Hepatocyte (in vitro differentiated cells): ENCODE measurements around the gene NCF4. TPM values are rescaled to one million over a fixed set of nuclear protein-coding genes. Genes with fewer than 3 reads are reported as not detected.

ENCODE experiments used
- DNase-seq: peaks from one replicate; pipeline ENCODE4 v3.0.0-alpha.2; 2016; ENCODE audit warnings: low spot score
- H2AFZ ChIP-seq: fragments of 200-600 bp; sonication (generic); 2 replicates; pipeline ENCODE4 v1.6.0; 2016; ENCODE audit warnings: antibody characterized with exemption, mild to moderate bottlenecking
- H3K27ac ChIP-seq: fragments of 200-600 bp; sonication (generic); 2 replicates; pipeline ENCODE4 v1.5.1; 2016; ENCODE audit warnings: mild to moderate bottlenecking
- H3K27me3 ChIP-seq: fragments of 200-600 bp; sonication (generic); 2 replicates; pipeline ENCODE4 v1.6.1; 2016
- H3K36me3 ChIP-seq: fragments of 200-600 bp; sonication (generic); replicated peaks from 2 replicates; pipeline ENCODE4 v1.5.1; 2016; ENCODE audit warnings: low read depth; ENCODE audit not compliant: insufficient read depth
- H3K4me1 ChIP-seq: fragments of 200-600 bp; sonication (generic); 2 replicates; pipeline ENCODE4 v1.5.1; 2016; ENCODE audit warnings: mild to moderate bottlenecking, moderate library complexity; ENCODE audit not compliant: insufficient read depth
- H3K4me2 ChIP-seq: fragments of 200-600 bp; sonication (generic); 2 replicates; pipeline ENCODE4 v1.6.0; 2016
- H3K4me3 ChIP-seq: fragments of 200-600 bp; sonication (generic); 2 replicates; pipeline ENCODE4 v1.5.1; 2016; ENCODE audit warnings: mild to moderate bottlenecking
- H3K79me2 ChIP-seq: fragments of 200-600 bp; sonication (generic); 2 replicates; pipeline ENCODE4 v1.6.0; 2017; ENCODE audit warnings: mild to moderate bottlenecking
- H3K9me2 ChIP-seq: fragments of 200-600 bp; sonication (generic); replicated peaks from 2 replicates; pipeline ENCODE4 v1.6.0; 2017; ENCODE audit warnings: mild to moderate bottlenecking; ENCODE audit not compliant: insufficient read depth
- H3K9me3 ChIP-seq: fragments of 200-600 bp; sonication (generic); 2 replicates; pipeline ENCODE4 v1.5.1; 2016; ENCODE audit warnings: low read depth, mild to moderate bottlenecking
- H4K20me1 ChIP-seq: fragments of 200-600 bp; sonication (generic); 2 replicates; pipeline ENCODE4 v1.6.0; 2016; ENCODE audit warnings: mild to moderate bottlenecking; ENCODE audit not compliant: insufficient read depth, poor library complexity, severe bottlenecking
- CTCF ChIP-seq: fragments of 200-600 bp; sonication (generic); IDR thresholded peaks from 2 replicates; pipeline ENCODE4 v1.5.1; 2016; ENCODE audit warnings: antibody characterized with exemption, mild to moderate bottlenecking; ENCODE audit not compliant: poor library complexity
- EZH2 ChIP-seq: fragments of 200-600 bp; sonication (generic); IDR thresholded peaks from 2 replicates; pipeline ENCODE4 v1.6.1; 2016; ENCODE audit warnings: antibody characterized with exemption, mild to moderate bottlenecking, borderline replicate concordance
- EZH2phosphoT487 ChIP-seq: fragments of 200-600 bp; sonication (generic); IDR thresholded peaks from one replicate; pipeline ENCODE4 v1.6.1; 2018; ENCODE audit warnings: antibody characterized with exemption, mild to moderate bottlenecking, low read depth, moderate library complexity; ENCODE audit not compliant: unreplicated experiment, severe bottlenecking
- WGBS: methylation state at CpG from one replicate; pipeline ENCODE4 v1.1.6; 2016; ENCODE audit warnings: low lambda C conversion rate; ENCODE audit errors: missing lambda C conversion rate; 5-methylcytosine and 5-hydroxymethylcytosine counted together
- polyA plus RNA-seq: library from polyadenylated mRNA; unstranded; fragments of >200 nt; fragmentation: Nextera tagmentation; extraction: Ambion mirVana; gene quantifications from 2 replicates; pipeline ENCODE4 v1.2.1, GENCODE V29; 2016
- total RNA-seq: library from RNA; depleted of rRNA; stranded (reverse); fragments of >200 nt; gene quantifications from 2 replicates; pipeline ENCODE4 v1.2.3, GENCODE V29; 2014

The NCF4 gene
- total and polyA plus RNA-seq, 2 experiments from 2014 or later: 0.37 to 0.54 TPM

DNA sequence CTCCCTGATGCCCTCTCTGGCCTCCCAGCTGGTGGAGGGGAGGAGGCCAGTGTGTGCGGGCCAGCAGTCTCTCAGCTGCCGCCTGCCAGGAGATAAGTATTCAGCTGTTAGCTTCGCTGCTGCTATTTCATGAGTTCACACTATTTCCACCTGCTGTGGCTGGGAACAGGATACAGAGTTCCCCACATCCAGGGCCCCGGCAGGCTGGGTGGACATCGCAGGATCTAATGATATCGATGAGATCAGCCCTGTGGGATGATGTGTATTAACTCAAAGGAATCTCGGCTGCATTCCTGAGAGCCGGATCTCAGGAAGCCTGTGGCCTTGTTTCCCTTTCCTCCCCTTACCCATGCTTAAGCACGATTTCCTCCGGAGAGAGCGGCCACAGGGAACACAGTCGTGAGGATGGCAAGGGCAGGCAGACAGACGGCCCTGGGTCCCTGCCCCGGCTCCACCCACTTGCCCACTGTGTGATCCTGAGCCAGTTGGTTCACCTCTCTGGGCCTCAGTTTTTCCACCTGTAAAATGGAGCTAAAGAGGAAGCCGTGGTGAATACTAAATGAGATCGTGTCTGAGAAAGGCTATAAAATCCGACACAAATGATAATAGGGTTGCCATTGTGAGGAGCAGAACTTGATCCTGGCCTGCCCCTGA, 37.5 kb upstream of the NCF4 start:
- no peaks in the 10 kb centered on the region for H3K36me3 ChIP-seq
- no peak overlapping the region for H3K4me2 ChIP-seq
- H4K20me1 ChIP-seq: no peaks in the 10 kb centered on the region
- H3K4me3 ChIP-seq: no peak overlapping the region
- no peak overlapping the region for H3K27ac ChIP-seq
- no peaks in the 10 kb centered on the region for H3K79me2 ChIP-seq
- WGBS: 70% methylated on average over 17 of the region's 17 CpGs
- no peaks in the 10 kb centered on the region for H3K4me1 ChIP-seq
- H3K9me3 ChIP-seq: no peaks in the 10 kb centered on the region
- no peak overlapping the region for H2AFZ ChIP-seq
- peaks cover 30% of the 10 kb centered on the region for H3K27me3 ChIP-seq
- H3K9me2 ChIP-seq: no peaks in the 10 kb centered on the region
- no peak for DNase-seq
- TF ChIP-seq CTCF: no peak
- no peak for TF ChIP-seq EZH2
- TF ChIP-seq EZH2phosphoT487: no peak

DNA sequence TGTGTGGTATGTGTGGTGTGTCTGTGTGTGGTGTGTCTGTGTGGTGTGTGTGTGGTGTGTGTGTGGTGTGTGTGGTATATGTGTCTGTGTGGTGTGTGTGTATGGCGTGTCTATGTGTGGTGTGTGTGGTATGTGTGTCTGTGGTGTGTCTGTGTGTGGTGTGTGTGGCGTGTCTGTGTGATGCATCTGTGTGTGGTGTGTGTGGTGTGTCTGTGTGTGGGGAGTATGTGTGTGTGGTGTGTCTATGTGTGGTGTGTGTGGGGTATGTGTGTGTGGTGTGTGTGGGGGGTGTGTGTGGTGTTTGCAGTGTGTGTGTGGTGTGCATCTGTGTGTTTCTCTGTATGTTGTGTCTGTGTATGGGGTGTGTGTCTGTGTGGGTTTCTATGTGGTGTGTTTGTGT, 36.2 kb upstream of the NCF4 start:
- H3K27me3 ChIP-seq: peaks cover 17% of the 10 kb centered on the region

GRCh38 chr22:36826262-36826661, 34.5 kb upstream of the NCF4 start:
- no peak for DNase-seq
- Histone ChIP-seq H3K79me2 (no peaks in the 10 kb centered on the region), H3K9me3 (no peaks in the 10 kb centered on the region), H3K27ac (no peak overlapping the region), H3K9me2 (no peaks in the 10 kb centered on the region), H3K36me3 (no peaks in the 10 kb centered on the region), H2AFZ (no peak overlapping the region), H4K20me1 (no peaks in the 10 kb centered on the region), H3K4me1 (no peaks in the 10 kb centered on the region), H3K4me3 (no peak overlapping the region), H3K4me2 (no peak overlapping the region), H3K27me3 (peaks cover under 1% of the 10 kb centered on the region)
- TF ChIP-seq CTCF (no peak), EZH2phosphoT487 (no peak), EZH2 (no peak)
- 76% methylated on average over 6 of the region's 6 CpGs for WGBS

More for the DNA sequence above, 36.2 kb upstream of the NCF4 start:
- TF ChIP-seq EZH2phosphoT487: no peak
- no peak for TF ChIP-seq EZH2
- TF ChIP-seq CTCF: no peak
- H3K9me3 ChIP-seq: no peaks in the 10 kb centered on the region
- 94% methylated on average over 2 of the region's 2 CpGs for WGBS
- H3K27ac ChIP-seq: no peak overlapping the region
- H3K79me2 ChIP-seq: no peaks in the 10 kb centered on the region
- no peaks in the 10 kb centered on the region for H3K9me2 ChIP-seq
- H2AFZ ChIP-seq: no peak overlapping the region
- no peaks in the 10 kb centered on the region for H3K4me1 ChIP-seq
- DNase-seq: no peak
- H3K4me3 ChIP-seq: no peak overlapping the region
- H3K4me2 ChIP-seq: no peak overlapping the region
- H4K20me1 ChIP-seq: no peaks in the 10 kb centered on the region
- H3K36me3 ChIP-seq: no peaks in the 10 kb centered on the region
